SK-N-SH treated with all-trans-retinoic acid at 6 μM for 48 hours (cell line): Measurements from ENCODE around the gene RTL1.

ENCODE experiments used
- ATAC-seq: fragments of 200-7000 bp; cut with Tn5 transposase; 3 replicates; pipeline ENCODE4 v1.9.1; 2020; ENCODE audit warnings: mild to moderate bottlenecking, moderate library complexity
- ARNTL ChIP-seq: fragments of 450-650 bp; formaldehyde crosslinking; IDR thresholded peaks from 2 replicates; pipeline ENCODE4 v1.5.0; 2020; ENCODE audit warnings: low read depth, mild to moderate bottlenecking, moderate library complexity, borderline replicate concordance
- BACH2 ChIP-seq: fragments of 250-450 bp; sonication (Bioruptor Pico); IDR thresholded peaks from 2 replicates; pipeline ENCODE4 v1.9.0; 2021; ENCODE audit warnings: mild to moderate bottlenecking, borderline replicate concordance
- CSDC2 ChIP-seq: fragments of 250-450 bp; sonication (Bioruptor Pico); IDR thresholded peaks from 2 replicates; pipeline ENCODE4 v1.5.0; 2020; ENCODE audit warnings: mild to moderate bottlenecking, moderate library complexity
- CSRNP3 ChIP-seq: fragments of 250-450 bp; sonication (Bioruptor Pico); IDR thresholded peaks from 2 replicates; pipeline ENCODE4 v1.5.1; 2021; ENCODE audit warnings: mild to moderate bottlenecking, moderate library complexity
- ESRRG ChIP-seq: fragments of 250-450 bp; sonication (Bioruptor Pico); IDR thresholded peaks from 2 replicates; pipeline ENCODE4 v1.6.1; 2021; ENCODE audit warnings: mild to moderate bottlenecking
- GLIS3 ChIP-seq: fragments of 250-450 bp; sonication (Bioruptor Pico); IDR thresholded peaks from 2 replicates; pipeline ENCODE4 v1.5.0; 2020; ENCODE audit warnings: mild to moderate bottlenecking, moderate library complexity
- ISL1 ChIP-seq: fragments of 250-450 bp; sonication (Bioruptor Pico); IDR thresholded peaks from 2 replicates; pipeline ENCODE4 v2.1.2; 2022; ENCODE audit warnings: mild to moderate bottlenecking, moderate library complexity
- OSR1 ChIP-seq: fragments of 250-450 bp; sonication (Bioruptor Pico); IDR thresholded peaks from 2 replicates; pipeline ENCODE4 v1.8.0; 2022; ENCODE audit warnings: moderate library complexity, mild to moderate bottlenecking, inconsistent platforms
- PATZ1 ChIP-seq: fragments of 250-450 bp; sonication (Bioruptor Pico); IDR thresholded peaks from 2 replicates; pipeline ENCODE4 v1.8.0; 2020; ENCODE audit warnings: mild to moderate bottlenecking, moderate library complexity, borderline replicate concordance
- POU6F1 ChIP-seq: fragments of 250-450 bp; sonication (Bioruptor Pico); IDR thresholded peaks from 2 replicates; pipeline ENCODE4 v1.8.0; 2021; ENCODE audit warnings: low read depth, mild to moderate bottlenecking, moderate library complexity, borderline replicate concordance
- PPARA ChIP-seq: fragments of 250-450 bp; sonication (Bioruptor Pico); IDR thresholded peaks from 2 replicates; pipeline ENCODE4 v1.5.0; 2020; ENCODE audit warnings: mild to moderate bottlenecking, borderline replicate concordance
- RARB ChIP-seq: fragments of 250-450 bp; sonication (Bioruptor Pico); IDR thresholded peaks from 2 replicates; pipeline ENCODE4 v1.8.0; 2021; ENCODE audit warnings: mild to moderate bottlenecking, moderate library complexity
- SNAI2 ChIP-seq: fragments of 250-450 bp; sonication (Bioruptor Pico); IDR thresholded peaks from 2 replicates; pipeline ENCODE4 v1.5.0; 2020; ENCODE audit warnings: mild to moderate bottlenecking, moderate library complexity
- TCF4 ChIP-seq: fragments of 250-450 bp; sonication (Bioruptor Pico); IDR thresholded peaks from 2 replicates; pipeline ENCODE4 v1.8.0; 2021; ENCODE audit warnings: mild to moderate bottlenecking, moderate library complexity, borderline replicate concordance
- TOX ChIP-seq: fragments of 250-450 bp; sonication (Bioruptor Pico); IDR thresholded peaks from 2 replicates; pipeline ENCODE4 v1.8.0; 2021; ENCODE audit warnings: mild to moderate bottlenecking, moderate library complexity, borderline replicate concordance
- TSHZ2 ChIP-seq: fragments of 250-450 bp; sonication (Bioruptor Pico); IDR thresholded peaks from 2 replicates; pipeline ENCODE4 v1.5.0; 2020; ENCODE audit warnings: mild to moderate bottlenecking, moderate library complexity
- ZC3H10 ChIP-seq: fragments of 250-450 bp; sonication (Bioruptor Pico); IDR thresholded peaks from 2 replicates; pipeline ENCODE4 v1.5.1; 2021; ENCODE audit warnings: mild to moderate bottlenecking, moderate library complexity
- ZFP3 ChIP-seq: fragments of 250-450 bp; sonication (Bioruptor Pico); IDR thresholded peaks from 2 replicates; pipeline ENCODE4 v1.5.0; 2020; ENCODE audit warnings: mild to moderate bottlenecking, moderate library complexity
- ZFP30 ChIP-seq: fragments of 450-650 bp; formaldehyde crosslinking; IDR thresholded peaks from 2 replicates; pipeline ENCODE4 v1.5.0; 2022; ENCODE audit warnings: mild to moderate bottlenecking, moderate library complexity
- ZNF565 ChIP-seq: fragments of 450-650 bp; formaldehyde crosslinking; conservative IDR thresholded peaks from 2 replicates; pipeline ENCODE4 v1.5.0; 2020; ENCODE audit warnings: low read depth, mild to moderate bottlenecking, moderate library complexity
- ZNF70 ChIP-seq: fragments of 450-650 bp; formaldehyde crosslinking; IDR thresholded peaks from 2 replicates; pipeline ENCODE4 v1.5.0; 2020; ENCODE audit warnings: mild to moderate bottlenecking, moderate library complexity
- ZNF8 ChIP-seq: fragments of 450-650 bp; formaldehyde crosslinking; IDR thresholded peaks from 2 replicates; pipeline ENCODE4 v1.5.0; 2020; ENCODE audit warnings: mild to moderate bottlenecking, moderate library complexity
- TF ChIP-seq, protein P1 (sequence below): fragments of 250-450 bp; sonication (Bioruptor Pico); IDR thresholded peaks from 2 replicates; pipeline ENCODE4 v1.5.1; 2020; ENCODE audit warnings: low read depth, mild to moderate bottlenecking, moderate library complexity

The RTL1 gene

GRCh38 chr14:100861937-100862247 is 41.6 kb downstream of the RTL1 start:
- no peak for ATAC-seq
- TF ChIP-seq TSHZ2: no peak
- no peak for TF ChIP-seq SNAI2 (CRISPR knock-in tag)
- TF ChIP-seq TCF4 (CRISPR knock-in tag): no peak
- no peak for TF ChIP-seq ZNF70 (CRISPR knock-in tag)
- TF ChIP-seq ZNF8: no peak
- TF ChIP-seq ZC3H10 (CRISPR knock-in tag): no peak
- no peak for TF ChIP-seq PPARA (CRISPR knock-in tag)
- TF ChIP-seq CSDC2 (CRISPR knock-in tag): no peak
- no peak for TF ChIP-seq RARB (CRISPR knock-in tag)
- no peak for TF ChIP-seq OSR1
- TF ChIP-seq BACH2: no peak
- TF ChIP-seq ZNF565 (CRISPR knock-in tag): no peak
- no peak for TF ChIP-seq ARNTL (CRISPR knock-in tag)
- no peak for TF ChIP-seq ZFP3 (CRISPR knock-in tag)
- TF ChIP-seq ISL1: no peak
- no peak for TF ChIP-seq ESRRG
- TF ChIP-seq POU6F1 (CRISPR knock-in tag): no peak
- no peak for TF ChIP-seq PATZ1 (CRISPR knock-in tag)
- no peak for TF ChIP-seq GLIS3 (CRISPR knock-in tag)
- TF ChIP-seq CSRNP3 (CRISPR knock-in tag): no peak

DNA sequence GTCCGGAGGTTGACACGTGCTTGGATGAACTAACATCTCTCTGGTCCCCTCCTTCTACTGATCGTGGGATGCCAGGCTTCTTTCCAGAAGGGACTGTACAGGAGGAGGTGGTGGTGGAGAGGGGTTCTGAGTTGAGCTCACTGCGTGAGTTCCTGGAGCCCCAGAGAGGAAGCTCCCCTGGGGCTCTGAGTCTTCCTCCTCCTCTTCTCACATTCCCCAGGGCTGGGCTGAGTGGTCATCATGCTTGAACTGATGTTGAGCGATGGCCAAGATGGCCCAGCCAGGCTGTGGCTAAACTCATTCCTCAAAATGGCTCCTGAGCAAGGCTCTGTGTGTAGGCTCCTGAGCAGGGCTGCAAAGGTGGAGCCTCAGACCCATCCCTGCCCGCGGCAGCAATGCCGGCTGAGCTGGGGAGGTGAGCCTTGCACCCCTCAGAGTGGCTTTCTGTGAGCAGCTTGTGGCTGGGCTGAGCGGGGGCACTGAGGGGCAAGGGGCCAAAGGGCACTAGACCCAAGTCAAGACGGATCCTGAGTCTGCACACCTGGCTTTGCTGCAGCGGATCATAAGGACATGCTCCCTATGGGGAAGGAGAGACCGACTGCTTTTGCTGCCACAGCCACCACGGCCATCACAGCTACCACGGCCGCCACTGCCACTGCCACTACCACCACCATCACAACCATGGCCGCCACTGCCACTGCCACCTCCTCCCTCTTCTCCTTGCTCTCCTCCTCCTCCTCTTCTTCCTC is 42.2 kb downstream of the RTL1 start:
- ATAC-seq: no peak
- TF ChIP-seq TOX (no peak), SNAI2 (CRISPR knock-in tag) (no peak), GLIS3 (CRISPR knock-in tag) (no peak), BACH2 (no peak), ZFP3 (CRISPR knock-in tag) (no peak), CSDC2 (CRISPR knock-in tag) (no peak), ZNF70 (CRISPR knock-in tag) (no peak), TSHZ2 (no peak), ZFP30 (CRISPR knock-in tag) (no peak), ZC3H10 (CRISPR knock-in tag) (no peak), OSR1 (no peak), POU6F1 (CRISPR knock-in tag) (no peak), ESRRG (no peak), CSRNP3 (CRISPR knock-in tag) (no peak)
- TF ChIP-seq, protein P1, sequence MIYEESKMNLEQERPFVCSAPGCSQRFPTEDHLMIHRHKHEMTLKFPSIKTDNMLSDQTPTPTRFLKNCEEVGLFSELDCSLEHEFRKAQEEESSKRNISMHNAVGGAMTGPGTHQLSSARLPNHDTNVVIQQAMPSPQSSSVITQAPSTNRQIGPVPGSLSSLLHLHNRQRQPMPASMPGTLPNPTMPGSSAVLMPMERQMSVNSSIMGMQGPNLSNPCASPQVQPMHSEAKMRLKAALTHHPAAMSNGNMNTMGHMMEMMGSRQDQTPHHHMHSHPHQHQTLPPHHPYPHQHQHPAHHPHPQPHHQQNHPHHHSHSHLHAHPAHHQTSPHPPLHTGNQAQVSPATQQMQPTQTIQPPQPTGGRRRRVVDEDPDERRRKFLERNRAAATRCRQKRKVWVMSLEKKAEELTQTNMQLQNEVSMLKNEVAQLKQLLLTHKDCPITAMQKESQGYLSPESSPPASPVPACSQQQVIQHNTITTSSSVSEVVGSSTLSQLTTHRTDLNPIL (CRISPR knock-in tag): no peak
